Measurements from ENCODE around the gene MYL11.
A peak's percentile ranks its signal among the peaks of the same experiment; 100 is the strongest.

MYL11 gene

DNA sequence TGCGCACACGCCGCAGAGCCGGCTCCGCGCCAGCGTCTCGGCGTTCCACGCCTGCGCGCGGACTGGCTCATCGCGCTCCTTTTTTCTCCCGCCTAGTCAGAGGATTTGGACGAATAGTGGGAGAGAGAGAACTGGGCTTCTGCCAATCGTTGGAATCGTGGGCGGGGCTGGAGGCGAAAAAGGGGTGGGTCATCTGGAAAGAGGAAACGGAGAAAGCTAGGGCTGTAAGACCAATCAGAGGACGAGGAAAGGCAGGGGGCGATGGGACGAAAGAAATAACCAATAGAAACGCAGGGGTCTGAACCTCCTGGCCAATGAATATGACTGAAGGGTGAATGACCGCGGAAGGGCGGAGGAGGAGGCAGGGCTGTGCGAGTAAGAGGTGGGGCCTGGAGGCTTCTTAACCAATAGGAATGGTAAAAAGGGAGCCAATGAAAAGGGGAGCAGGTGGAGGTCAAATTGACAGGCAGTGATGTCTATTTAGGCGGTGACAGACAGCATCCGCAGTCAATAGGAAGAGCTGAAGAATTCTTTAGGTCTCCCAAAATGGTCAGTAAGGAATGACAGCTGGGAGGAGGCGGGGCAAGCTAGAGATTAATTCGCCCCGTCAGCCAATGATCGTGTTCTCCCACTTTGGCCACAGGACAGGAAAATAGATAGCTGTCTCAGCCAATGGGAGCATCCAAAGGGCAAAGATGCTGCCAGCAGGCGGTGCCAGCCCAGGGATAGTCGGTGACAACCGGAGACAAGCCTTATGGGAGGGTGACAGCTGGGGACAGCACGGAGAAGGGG lies 4.0 kb upstream of the MYL11 start, which contains the start of gene TBC1D10B:
Gene TBC1D10B (minus strand): TSS at position 39 of the 792 bp plus-strand sequence. CDS start 311 bp downstream, outside the sequence.
- peak within 1 kb of the TSS; percentile 78 for H3K9ac ChIP-seq (ENCODE audit: insufficient read length)
- H3K27ac ChIP-seq = peak within 1 kb of the TSS; percentile 63; the same call in 1 of the 2 replicates
- H3K4me3 ChIP-seq = peak within 1 kb of the TSS; percentile 82
- peak; percentile 100 for DNase-seq (ENCODE audit: low read depth, low spot score)
- H3K9me3 ChIP-seq (ENCODE audit: low read depth, low read length) = no peaks in the 10 kb centered on the region
- peaks cover 5% of the 10 kb centered on the region; the same call in 1 of the 2 replicates for H3K36me3 ChIP-seq (ENCODE audit: insufficient read depth, low read length)
- TF ChIP-seq POLR2AphosphoS5 (IDR thresholded peaks at IDR 0.05; ENCODE audit: borderline replicate concordance, low read depth, low read length) = peak; percentile 59; the same call in 1 of the 2 replicates
- TF ChIP-seq EZH2 (IDR thresholded peaks at IDR 0.05) = no peak

DNA sequence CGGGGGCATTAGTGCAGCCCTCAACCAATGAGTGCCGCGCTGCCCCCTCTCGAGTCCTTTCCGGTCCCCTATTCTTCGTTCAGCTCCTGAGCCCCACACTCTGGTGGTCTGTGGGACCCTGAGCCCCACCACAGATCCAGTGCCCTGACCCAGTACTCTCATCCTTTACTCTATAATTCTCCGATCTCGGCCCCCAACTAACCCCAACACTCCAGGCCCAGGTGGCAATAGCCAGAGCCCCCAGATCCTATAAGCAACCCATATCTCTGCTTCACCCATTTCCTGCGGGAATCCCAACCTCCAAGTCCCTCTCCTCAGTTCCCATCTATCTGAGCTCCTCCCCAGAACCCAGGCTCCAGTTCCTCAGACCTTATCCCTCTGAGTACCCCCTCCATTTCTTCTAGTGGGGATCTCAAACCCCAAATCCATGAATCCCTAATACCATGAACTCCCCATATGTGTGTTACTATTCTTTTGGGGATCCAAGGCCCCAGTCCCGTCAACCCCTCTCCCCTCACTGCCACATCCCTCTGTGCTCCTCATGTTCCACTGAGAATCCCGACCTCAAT lies 3.3 kb upstream of the MYL11 start:
- Histone ChIP-seq H3K36me3 (ENCODE audit: insufficient read depth, low read length) (0 out of 2 replicates have a peak, but pooled peaks cover 4% of the 10 kb centered on the region), H3K9me3 (ENCODE audit: low read depth, low read length) (no peaks in the 10 kb centered on the region), H3K9ac (ENCODE audit: insufficient read length) (peak overlapping the region; percentile 51), H3K27ac (peak overlapping the region; percentile 63; the same call in 1 of the 2 replicates), H3K4me3 (peak overlapping the region; percentile 81)
- no peak for DNase-seq (ENCODE audit: low read depth, low spot score)
- TF ChIP-seq EZH2 (IDR thresholded peaks at IDR 0.05) (no peak), FOXP2 (optimal IDR thresholded peaks at IDR 0.05; ENCODE audit: control extremely low read depth, extremely low read length, insufficient read depth) (no peak), POLR2AphosphoS5 (IDR thresholded peaks at IDR 0.05; ENCODE audit: borderline replicate concordance, low read depth, low read length) (no peak; the same call in 1 of the 2 replicates)

GRCh38 chr16:30372038-30372712 lies 2.4 kb upstream of the MYL11 start:
- H3K36me3 ChIP-seq (ENCODE audit: insufficient read depth, low read length) = no peaks in the 10 kb centered on the region
- H3K27ac ChIP-seq = no peak overlapping the region
- TF ChIP-seq POLR2AphosphoS5 (IDR thresholded peaks at IDR 0.05; ENCODE audit: borderline replicate concordance, low read depth, low read length) (no peak), EZH2 (IDR thresholded peaks at IDR 0.05) (no peak), FOXP2 (optimal IDR thresholded peaks at IDR 0.05; ENCODE audit: control extremely low read depth, extremely low read length, insufficient read depth) (no peak)
- no peak overlapping the region for H3K4me3 ChIP-seq
- no peaks in the 10 kb centered on the region for H3K9me3 ChIP-seq (ENCODE audit: low read depth, low read length)
- no peak overlapping the region for H3K9ac ChIP-seq (ENCODE audit: insufficient read length)
- DNase-seq (ENCODE audit: low read depth, low spot score) = no peak

DNA sequence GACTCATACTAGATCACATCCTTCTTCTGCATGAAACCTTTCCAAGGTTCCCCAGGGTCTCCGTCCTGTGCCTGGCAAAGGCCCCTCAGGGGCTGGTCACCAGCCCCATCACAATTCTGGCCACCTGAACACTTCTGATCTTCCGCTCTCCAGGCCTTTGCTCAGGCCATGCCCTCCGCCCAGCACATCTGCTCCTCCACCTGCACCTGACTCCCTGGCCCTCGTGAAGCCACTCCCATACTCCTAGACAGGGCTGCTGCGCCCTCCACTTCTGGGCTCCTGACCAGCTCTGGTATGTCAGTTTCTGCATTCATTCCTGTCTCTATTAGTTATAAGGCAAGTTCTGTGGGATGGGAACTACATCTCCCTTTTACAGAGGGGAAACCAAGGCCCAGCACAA lies 1.9 kb upstream of the MYL11 start:
- Histone ChIP-seq H3K9ac (ENCODE audit: insufficient read length) (no peak overlapping the region), H3K36me3 (ENCODE audit: insufficient read depth, low read length) (no peaks in the 10 kb centered on the region), H3K4me3 (no peak overlapping the region), H3K9me3 (ENCODE audit: low read depth, low read length) (no peaks in the 10 kb centered on the region), H3K27ac (no peak overlapping the region)
- TF ChIP-seq EZH2 (IDR thresholded peaks at IDR 0.05) (no peak), POLR2AphosphoS5 (IDR thresholded peaks at IDR 0.05; ENCODE audit: borderline replicate concordance, low read depth, low read length) (no peak), FOXP2 (optimal IDR thresholded peaks at IDR 0.05; ENCODE audit: control extremely low read depth, extremely low read length, insufficient read depth) (no peak)
- no peak for DNase-seq (ENCODE audit: low read depth, low spot score)

DNA sequence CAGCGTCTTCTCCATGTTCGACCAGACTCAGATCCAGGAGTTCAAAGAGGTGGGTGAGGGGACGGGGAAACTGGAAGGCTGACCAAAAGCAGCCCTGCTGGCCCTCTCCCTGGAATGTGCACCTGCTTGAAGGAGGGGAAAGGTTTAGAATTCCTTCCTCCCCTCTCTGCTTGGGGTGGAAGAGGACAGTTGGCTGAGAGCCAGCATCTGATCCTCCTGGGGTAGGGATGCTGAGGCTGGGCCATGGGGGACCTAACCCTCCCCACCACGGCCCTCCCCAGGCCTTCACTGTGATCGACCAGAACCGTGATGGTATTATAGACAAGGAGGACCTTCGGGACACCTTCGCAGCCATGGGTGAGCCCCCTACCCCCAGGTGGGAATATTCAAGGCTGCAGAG lies 1.3 kb downstream of the MYL11 start:
- TF ChIP-seq EZH2 (IDR thresholded peaks at IDR 0.05) (no peak), FOXP2 (optimal IDR thresholded peaks at IDR 0.05; ENCODE audit: control extremely low read depth, extremely low read length, insufficient read depth) (no peak), POLR2AphosphoS5 (IDR thresholded peaks at IDR 0.05; ENCODE audit: borderline replicate concordance, low read depth, low read length) (no peak)
- no peaks in the 10 kb centered on the region for H3K9me3 ChIP-seq (ENCODE audit: low read depth, low read length)
- H3K4me3 ChIP-seq = no peak overlapping the region
- no peak overlapping the region for H3K27ac ChIP-seq
- no peaks in the 10 kb centered on the region for H3K36me3 ChIP-seq (ENCODE audit: insufficient read depth, low read length)
- no peak for DNase-seq (ENCODE audit: low read depth, low spot score)
- no peak overlapping the region for H3K9ac ChIP-seq (ENCODE audit: insufficient read length)

DNA sequence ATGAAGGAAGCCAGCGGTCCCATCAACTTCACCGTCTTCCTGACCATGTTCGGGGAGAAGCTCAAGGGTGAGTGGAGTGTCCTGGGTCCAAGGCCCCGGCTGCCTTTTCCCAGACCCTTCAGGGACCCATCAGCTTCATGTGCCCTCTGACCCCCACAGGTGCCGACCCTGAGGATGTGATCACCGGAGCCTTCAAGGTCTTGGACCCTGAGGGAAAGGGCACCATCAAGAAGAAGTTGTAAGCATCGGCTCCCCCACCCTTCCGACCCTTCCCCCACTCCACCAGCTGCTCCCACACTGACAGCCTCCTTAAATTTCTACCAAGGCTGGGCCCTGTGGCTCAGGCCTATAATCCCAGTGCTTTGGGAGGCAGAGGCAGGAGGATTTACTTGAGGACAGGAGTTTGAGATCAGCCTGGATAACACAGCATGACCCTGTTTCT lies 1.9 kb downstream of the MYL11 start:
- Histone ChIP-seq H3K4me3 (no peak overlapping the region), H3K27ac (no peak overlapping the region), H3K9me3 (ENCODE audit: low read depth, low read length) (no peaks in the 10 kb centered on the region), H3K9ac (ENCODE audit: insufficient read length) (no peak overlapping the region), H3K36me3 (ENCODE audit: insufficient read depth, low read length) (no peaks in the 10 kb centered on the region)
- no peak for TF ChIP-seq EZH2 (IDR thresholded peaks at IDR 0.05)
- no peak for TF ChIP-seq POLR2AphosphoS5 (IDR thresholded peaks at IDR 0.05; ENCODE audit: borderline replicate concordance, low read depth, low read length)
- TF ChIP-seq FOXP2 (optimal IDR thresholded peaks at IDR 0.05; ENCODE audit: control extremely low read depth, extremely low read length, insufficient read depth) = no peak
- DNase-seq (ENCODE audit: low read depth, low spot score) = no peak

GRCh38 chr16:30377050-30377811 lies 2.6 kb downstream of the MYL11 start:
- Histone ChIP-seq H3K9me3 (ENCODE audit: low read depth, low read length) (no peaks in the 10 kb centered on the region), H3K9ac (ENCODE audit: insufficient read length) (peak overlapping the region; percentile 92), H3K27ac (peak overlapping the region; percentile 97), H3K4me3 (peak overlapping the region; percentile 96), H3K36me3 (ENCODE audit: insufficient read depth, low read length) (no peaks in the 10 kb centered on the region)
- no peak for TF ChIP-seq POLR2AphosphoS5 (IDR thresholded peaks at IDR 0.05; ENCODE audit: borderline replicate concordance, low read depth, low read length)
- TF ChIP-seq FOXP2 (optimal IDR thresholded peaks at IDR 0.05; ENCODE audit: control extremely low read depth, extremely low read length, insufficient read depth) = no peak
- no peak for TF ChIP-seq EZH2 (IDR thresholded peaks at IDR 0.05)
- no peak for DNase-seq (ENCODE audit: low read depth, low spot score)

Measured in SK-N-MC (cell line).